Stimulated activated naive B cell treated with anti-CD40 and anti-IgM and Interleukin-4, amounts not matched to agents 10 μg/mL and 1 μg/mL and 100 μg/mL, for 72 hours (primary cell): Measurements from ENCODE around the gene DCTD.

Source experiments
- ATAC-seq, 2 donors: fragments of 150-1000 bp; cut with Tn5 transposase; replicated peaks; 2 replicates each; pipeline ENCODE4 v1.10.0; 2021; ENCODE audit warnings: moderate library complexity in 1 of 2
- DNase-seq: peaks from one replicate; pipeline ENCODE4 v3.0.0; 2021
- H3K27ac Mint-ChIP-seq: one replicate; pipeline ENCODE4 v1.8.0; 2022; ENCODE audit warnings: mild to moderate bottlenecking, mixed read lengths
- H3K27me3 Mint-ChIP-seq, 2 donors: one replicate each; pipeline ENCODE4 v1.8.0; 2022; ENCODE audit warnings: mixed read lengths in 2 of 2
- H3K36me3 Mint-ChIP-seq, 2 donors: one replicate each; pipeline ENCODE4 v1.8.0; 2022; ENCODE audit warnings: mixed read lengths in 2 of 2, mild to moderate bottlenecking in 1 of 2
- H3K4me1 Mint-ChIP-seq, 2 donors: one replicate each; pipeline ENCODE4 v1.8.0; 2022; ENCODE audit warnings: mixed read lengths in 2 of 2, mild to moderate bottlenecking in 1 of 2
- H3K4me3 Mint-ChIP-seq, 2 donors: one replicate each; pipeline ENCODE4 v1.8.0; 2022; ENCODE audit warnings: mild to moderate bottlenecking in 2 of 2, mixed read lengths in 2 of 2, moderate library complexity in 1 of 2
- H3K9me3 Mint-ChIP-seq, 2 donors: one replicate each; pipeline ENCODE4 v1.8.0; 2022; ENCODE audit warnings: mixed read lengths in 2 of 2, mild to moderate bottlenecking in 1 of 2

DCTD gene

DNA sequence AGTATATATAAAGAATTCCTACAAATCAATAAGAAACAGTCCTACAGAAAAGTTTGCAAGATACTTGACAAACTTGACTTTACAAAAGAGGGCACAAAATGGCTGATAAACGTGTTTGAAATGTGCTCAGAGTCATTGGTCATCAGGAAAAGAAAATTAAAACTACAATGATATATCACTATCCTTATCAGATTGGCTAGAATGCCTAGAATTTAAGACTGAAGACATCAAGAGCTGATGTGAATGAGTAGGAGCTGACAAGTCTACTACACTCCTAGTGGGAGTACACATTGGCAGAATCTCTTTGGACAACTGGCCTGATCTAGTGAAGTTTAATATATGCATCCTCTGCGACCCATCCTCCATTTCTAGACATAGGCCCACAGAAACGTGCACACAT lies 10.3 kb upstream of the DCTD start:
- DNase-seq, result no peak
- H3K27me3 Mint-ChIP-seq, result peaks cover 16 to 35% of the 10 kb centered on the region in 2 donors
- no peak overlapping the region for H3K4me3 Mint-ChIP-seq
- no peak overlapping the region for H3K27ac Mint-ChIP-seq
- H3K9me3 Mint-ChIP-seq, result no peaks in the 10 kb centered on the region
- no peaks in the 10 kb centered on the region for H3K4me1 Mint-ChIP-seq
- ATAC-seq, result no peak
- H3K36me3 Mint-ChIP-seq, result no peaks in the 10 kb centered on the region

DNA sequence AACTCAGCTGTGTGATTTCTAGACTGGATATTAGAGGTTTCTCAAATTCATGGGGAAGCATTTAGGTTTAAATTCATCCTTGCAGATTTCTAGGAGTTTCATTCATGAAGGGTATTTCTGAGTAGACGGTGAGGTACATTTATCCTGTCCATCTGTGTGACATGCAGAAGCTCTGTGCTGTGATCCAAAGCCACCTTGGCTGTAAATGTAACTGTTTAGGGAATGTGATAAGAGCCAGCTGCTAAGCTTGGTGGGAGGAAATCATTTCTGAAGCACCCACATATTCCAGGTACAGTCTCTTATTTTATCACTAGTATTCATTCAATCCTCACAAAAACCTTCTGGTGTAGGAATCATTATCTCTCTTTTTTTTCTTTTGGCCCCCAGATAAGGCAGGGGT lies 8.7 kb upstream of the DCTD start:
- Mint-ChIP-seq H3K9me3 (no peaks in the 10 kb centered on the region), H3K4me1 (no peaks in the 10 kb centered on the region), H3K4me3 (no peak overlapping the region), H3K27ac (no peak overlapping the region), H3K27me3 (peaks cover 21 to 34% of the 10 kb centered on the region in 2 donors), H3K36me3 (no peaks in the 10 kb centered on the region)
- DNase-seq (no peak), ATAC-seq (no peak)

- Mint-ChIP-seq H3K9me3 (no peaks in the 10 kb centered on the region), H3K4me1 (no peaks in the 10 kb centered on the region), H3K4me3 (no peak overlapping the region), H3K27me3 (peaks cover 18 to 29% of the 10 kb centered on the region in 2 donors), H3K27ac (no peak overlapping the region), H3K36me3 (no peaks in the 10 kb centered on the region)
- ATAC-seq, result peak; percentile 100
- peak; percentile 49 for DNase-seq
Measured at GRCh38 chr4:182925298-182925757, 8.1 kb upstream of the DCTD start.

GRCh38 chr4:182924497-182924896 lies 7.3 kb upstream of the DCTD start:
- Mint-ChIP-seq H3K9me3 (no peaks in the 10 kb centered on the region), H3K4me1 (no peaks in the 10 kb centered on the region), H3K36me3 (no peaks in the 10 kb centered on the region), H3K4me3 (no peak overlapping the region), H3K27me3 (peaks cover 18 to 22% of the 10 kb centered on the region in 2 donors), H3K27ac (no peak overlapping the region)
- ATAC-seq (no peak), DNase-seq (no peak)

DNA sequence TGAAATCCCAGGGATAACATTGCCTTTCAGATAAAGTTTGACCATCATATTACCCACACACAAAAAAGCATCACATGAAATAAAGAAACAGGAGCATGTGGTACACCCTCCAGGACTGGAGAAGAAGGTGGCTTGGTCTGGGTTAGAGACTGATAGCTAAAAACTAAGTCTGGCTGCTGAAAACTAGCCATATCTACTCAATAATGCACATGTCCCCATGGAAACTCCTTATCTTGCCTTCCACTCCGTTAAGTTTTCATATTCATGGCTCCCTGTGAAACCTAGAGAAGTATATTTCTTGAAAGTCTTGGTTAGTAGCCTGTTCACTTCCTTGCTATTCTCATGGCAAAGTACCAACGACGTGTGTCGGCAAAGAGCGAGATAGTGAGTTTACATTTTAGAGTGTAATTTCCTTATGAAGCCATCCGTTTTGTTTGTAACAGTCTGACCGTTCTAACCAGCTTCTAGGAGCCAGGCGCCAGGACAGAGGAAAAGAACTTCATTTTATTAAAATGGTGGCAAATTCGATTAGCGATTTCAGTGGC lies 6.7 kb upstream of the DCTD start:
- no peak for ATAC-seq
- Mint-ChIP-seq H3K27me3 (peaks cover 18 to 22% of the 10 kb centered on the region in 2 donors), H3K4me3 (no peak overlapping the region), H3K36me3 (no peaks in the 10 kb centered on the region), H3K4me1 (peaks cover 2 to 3% of the 10 kb centered on the region in 2 donors), H3K9me3 (no peaks in the 10 kb centered on the region), H3K27ac (no peak overlapping the region)
- no peak for DNase-seq

- Mint-ChIP-seq H3K9me3 (no peaks in the 10 kb centered on the region), H3K27ac (no peak overlapping the region), H3K27me3 (peaks cover 18 to 22% of the 10 kb centered on the region in 2 donors), H3K4me3 (no peak overlapping the region), H3K4me1 (peaks cover 5 to 8% of the 10 kb centered on the region in 2 donors), H3K36me3 (no peaks in the 10 kb centered on the region)
- ATAC-seq (no peak), DNase-seq (no peak)
Measured at GRCh38 chr4:182923366-182923765, 6.2 kb upstream of the DCTD start.

- H3K9me3 Mint-ChIP-seq, result no peaks in the 10 kb centered on the region
- H3K27me3 Mint-ChIP-seq, result peaks cover 15 to 22% of the 10 kb centered on the region in 2 donors
- no peak overlapping the region for H3K27ac Mint-ChIP-seq
- ATAC-seq, result no peak
- no peak for DNase-seq
- H3K4me3 Mint-ChIP-seq, result no peak overlapping the region
- no peaks in the 10 kb centered on the region for H3K36me3 Mint-ChIP-seq
- peaks cover 8 to 15% of the 10 kb centered on the region in 2 donors for H3K4me1 Mint-ChIP-seq
Measured at GRCh38 chr4:182922501-182923284, 5.5 kb upstream of the DCTD start.

- Mint-ChIP-seq H3K27ac (no peak overlapping the region), H3K9me3 (no peaks in the 10 kb centered on the region), H3K27me3 (peaks cover 15% of the 10 kb centered on the region in 2 donors), H3K4me1 (peaks cover 8 to 17% of the 10 kb centered on the region in 2 donors), H3K36me3 (no peaks in the 10 kb centered on the region), H3K4me3 (no peak overlapping the region)
- ATAC-seq, result no peak
- DNase-seq, result no peak
Measured at GRCh38 chr4:182921608-182922007, 4.4 kb upstream of the DCTD start.

DNA sequence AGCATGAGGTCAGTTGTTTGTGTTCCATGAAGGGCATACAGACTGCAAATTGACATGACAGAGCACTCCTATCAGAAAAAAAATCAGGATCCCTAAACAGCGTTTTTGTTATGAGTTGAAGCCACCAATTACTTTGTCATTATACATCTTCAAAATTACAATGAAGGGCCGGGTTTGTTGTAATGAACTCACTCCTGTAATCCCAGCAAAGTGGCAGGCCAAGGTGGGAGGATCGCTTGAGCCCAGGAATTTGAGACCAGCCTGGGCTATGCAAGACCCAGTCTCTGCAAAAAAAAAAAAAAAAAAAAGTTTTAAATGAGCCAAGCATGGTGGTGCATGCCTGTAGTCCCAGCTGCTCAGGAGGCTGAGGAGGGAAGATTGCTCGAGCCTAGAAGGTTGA lies 3.5 kb upstream of the DCTD start:
- Mint-ChIP-seq H3K4me1 (peaks cover 16 to 26% of the 10 kb centered on the region in 2 donors), H3K4me3 (no peak overlapping the region), H3K27me3 (peaks cover 15% of the 10 kb centered on the region in 2 donors)

GRCh38 chr4:182918791-182919302 lies 1.7 kb upstream of the DCTD start:
- DNase-seq, result no peak
- ATAC-seq, result no peak

More for the DNA sequence above, 3.5 kb upstream of the DCTD start:
- ATAC-seq (no peak), DNase-seq (no peak)
- H3K36me3 Mint-ChIP-seq, result no peaks in the 10 kb centered on the region
- no peaks in the 10 kb centered on the region for H3K9me3 Mint-ChIP-seq
- no peak overlapping the region for H3K27ac Mint-ChIP-seq

GRCh38 chr4:182918044-182918607 lies 940 bp upstream of the DCTD start:
- DNase-seq (no peak), ATAC-seq (peak; percentile 6 to 13)
- Mint-ChIP-seq H3K9me3 (no peaks in the 10 kb centered on the region), H3K27ac (peak overlapping the region; percentile 99), H3K4me3 (peak overlapping the region; percentile 70 to 95), H3K27me3 (peaks cover 6 to 12% of the 10 kb centered on the region in 2 donors), H3K4me1 (peaks cover 17 to 37% of the 10 kb centered on the region in 2 donors), H3K36me3 (peaks cover 11 to 22% of the 10 kb centered on the region in 2 donors)

More at GRCh38 chr4:182918791-182919302, 1.7 kb upstream of the DCTD start:
- Mint-ChIP-seq H3K4me3 (peak overlapping the region; percentile 70 to 95), H3K36me3 (peaks cover 5 to 15% of the 10 kb centered on the region in 2 donors), H3K27ac (peak overlapping the region; percentile 99), H3K9me3 (no peaks in the 10 kb centered on the region), H3K4me1 (peaks cover 16 to 32% of the 10 kb centered on the region in 2 donors), H3K27me3 (peaks cover 13 to 15% of the 10 kb centered on the region in 2 donors)

- Mint-ChIP-seq H3K4me3 (peak overlapping the region; percentile 83 to 91), H3K36me3 (peaks cover 25 to 37% of the 10 kb centered on the region in 2 donors), H3K4me1 (peaks cover 17 to 45% of the 10 kb centered on the region in 2 donors)
Measured at GRCh38 chr4:182916483-182917181, 554 bp downstream of the DCTD start.

DNA sequence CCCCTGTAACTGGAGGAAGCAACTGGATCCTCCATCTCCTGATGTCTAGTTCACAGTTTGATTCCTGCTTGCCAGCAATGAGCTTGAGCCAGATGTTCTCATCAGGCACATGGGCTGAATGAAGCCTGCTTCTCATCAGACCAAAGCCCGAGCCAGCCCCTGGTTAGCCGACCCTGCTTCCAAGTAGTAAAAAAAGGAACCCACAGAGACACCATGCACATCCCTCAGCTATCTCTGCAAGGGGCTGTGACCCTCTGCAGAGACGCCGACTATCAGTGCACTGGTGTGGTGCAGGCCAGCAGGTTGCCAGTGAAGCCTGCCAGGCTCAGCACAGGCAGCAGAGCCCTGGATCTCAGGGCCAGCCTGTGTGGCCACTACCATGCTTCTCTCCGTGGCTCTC lies 2.8 kb downstream of the DCTD start:
- H3K4me1 Mint-ChIP-seq, result peaks cover 19 to 50% of the 10 kb centered on the region in 2 donors
- ATAC-seq, result no peak
- no peaks in the 10 kb centered on the region for H3K27me3 Mint-ChIP-seq
- peaks cover 0 to 3% of the 10 kb centered on the region in 2 donors for H3K9me3 Mint-ChIP-seq
- H3K4me3 Mint-ChIP-seq, result no peak overlapping the region
- H3K27ac Mint-ChIP-seq, result no peak overlapping the region
- no peak for DNase-seq
- peaks cover 43 to 59% of the 10 kb centered on the region in 2 donors for H3K36me3 Mint-ChIP-seq

More at GRCh38 chr4:182916483-182917181, 554 bp downstream of the DCTD start:
- ATAC-seq (peak; percentile 15 to 18), DNase-seq (peak; percentile 7)
- H3K27me3 Mint-ChIP-seq, result peaks cover 0 to 4% of the 10 kb centered on the region in 2 donors
- H3K27ac Mint-ChIP-seq, result peak overlapping the region; percentile 92
- no peaks in the 10 kb centered on the region for H3K9me3 Mint-ChIP-seq

GRCh38 chr4:182913621-182914020 lies 3.6 kb downstream of the DCTD start:
- no peak overlapping the region for H3K27ac Mint-ChIP-seq
- ATAC-seq (no peak), DNase-seq (no peak)
- peaks cover 45 to 61% of the 10 kb centered on the region in 2 donors for H3K36me3 Mint-ChIP-seq
- peaks cover 16 to 44% of the 10 kb centered on the region in 2 donors for H3K4me1 Mint-ChIP-seq
- no peaks in the 10 kb centered on the region for H3K27me3 Mint-ChIP-seq
- H3K9me3 Mint-ChIP-seq, result peaks cover 0 to 3% of the 10 kb centered on the region in 2 donors
- no peak overlapping the region for H3K4me3 Mint-ChIP-seq
